ENCODE data around the gene SNPH.

The SNPH gene

GRCh38 chr20:1287787-1288569 lies 21.9 kb downstream of the SNPH start:
- DNase-seq (ENCODE audit: low spot score): no peak

GRCh38 chr20:1291191-1291741 lies 25.2 kb downstream of the SNPH start:
- peak; percentile 1 for DNase-seq (ENCODE audit: low spot score)

GRCh38 chr20:1292620-1293019 lies 26.5 kb downstream of the SNPH start:
- no peak for DNase-seq (ENCODE audit: low spot score)

- no peak for DNase-seq (ENCODE audit: low spot score)
Observed at GRCh38 chr20:1293641-1294379, 27.7 kb downstream of the SNPH start.

GRCh38 chr20:1294497-1294896 lies 28.4 kb downstream of the SNPH start:
- DNase-seq (ENCODE audit: low spot score): no peak

- DNase-seq (ENCODE audit: low spot score): no peak
Observed at GRCh38 chr20:1295276-1295930, 29.3 kb downstream of the SNPH start.

- DNase-seq (ENCODE audit: low spot score): no peak
Observed at GRCh38 chr20:1296117-1296610, 30.1 kb downstream of the SNPH start.

GRCh38 chr20:1296922-1297321 lies 30.8 kb downstream of the SNPH start:
- no peak for DNase-seq (ENCODE audit: low spot score)

GRCh38 chr20:1297486-1297885 lies 31.4 kb downstream of the SNPH start:
- DNase-seq (ENCODE audit: low spot score): no peak

GRCh38 chr20:1298166-1298565 lies 32.1 kb downstream of the SNPH start:
- DNase-seq (ENCODE audit: low spot score): no peak

- no peak for DNase-seq (ENCODE audit: low spot score)
Observed at GRCh38 chr20:1298888-1299511, 32.9 kb downstream of the SNPH start.

- peak; percentile 38 for DNase-seq (ENCODE audit: low spot score)
Observed at GRCh38 chr20:1299522-1299921, 33.4 kb downstream of the SNPH start.

- no peak for DNase-seq (ENCODE audit: low spot score)
Observed at GRCh38 chr20:1300083-1300840, 34.2 kb downstream of the SNPH start.

GRCh38 chr20:1301031-1301529 lies 35.0 kb downstream of the SNPH start:
- peak; percentile 78 for DNase-seq (ENCODE audit: low spot score)

- peak; percentile 42 for DNase-seq (ENCODE audit: low spot score)
Observed at GRCh38 chr20:1302685-1303541, 36.8 kb downstream of the SNPH start.

GRCh38 chr20:1304710-1305515 lies 38.8 kb downstream of the SNPH start:
- no peak for DNase-seq (ENCODE audit: low spot score)

- no peak for DNase-seq (ENCODE audit: low spot score)
Observed at GRCh38 chr20:1305712-1306111, 39.6 kb downstream of the SNPH start.

- no peak for DNase-seq (ENCODE audit: low spot score)
Observed at GRCh38 chr20:1306316-1307135, 40.4 kb downstream of the SNPH start.

All from kidney tubule cell (primary cell).